C4-2B (cell line): ENCODE results near the gene EHD2.

Source experiments
- ZFX ChIP-seq: fragments of 450-650 bp; IDR thresholded peaks from 2 replicates; pipeline ENCODE4 v1.6.1; 2017
- TF ChIP-seq, protein P1 (sequence below): fragments of 450-650 bp; conservative IDR thresholded peaks from 2 replicates; pipeline ENCODE4 v1.5.1; 2017; ENCODE audit warnings: mild to moderate bottlenecking

DNA sequence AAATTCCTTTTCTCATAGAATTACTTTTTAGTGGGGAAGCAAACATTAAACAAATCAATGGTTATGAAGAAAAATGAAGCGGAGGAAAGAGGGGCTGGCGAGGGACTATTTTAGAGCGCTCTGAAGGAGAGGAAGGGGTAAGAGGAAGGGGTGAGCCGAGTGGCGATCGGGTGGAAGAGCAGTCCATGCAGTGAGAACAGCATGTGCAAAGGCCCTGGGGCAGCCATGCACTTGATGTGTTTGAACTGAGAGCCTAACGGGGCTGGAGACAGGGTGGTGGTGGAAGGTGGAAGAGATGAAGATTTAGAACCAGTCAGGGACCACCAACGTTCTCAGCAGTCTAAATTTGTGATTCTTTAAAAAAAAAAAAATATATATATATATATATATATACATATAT is 17.7 kb downstream of the EHD2 start:
- TF ChIP-seq, protein P1, sequence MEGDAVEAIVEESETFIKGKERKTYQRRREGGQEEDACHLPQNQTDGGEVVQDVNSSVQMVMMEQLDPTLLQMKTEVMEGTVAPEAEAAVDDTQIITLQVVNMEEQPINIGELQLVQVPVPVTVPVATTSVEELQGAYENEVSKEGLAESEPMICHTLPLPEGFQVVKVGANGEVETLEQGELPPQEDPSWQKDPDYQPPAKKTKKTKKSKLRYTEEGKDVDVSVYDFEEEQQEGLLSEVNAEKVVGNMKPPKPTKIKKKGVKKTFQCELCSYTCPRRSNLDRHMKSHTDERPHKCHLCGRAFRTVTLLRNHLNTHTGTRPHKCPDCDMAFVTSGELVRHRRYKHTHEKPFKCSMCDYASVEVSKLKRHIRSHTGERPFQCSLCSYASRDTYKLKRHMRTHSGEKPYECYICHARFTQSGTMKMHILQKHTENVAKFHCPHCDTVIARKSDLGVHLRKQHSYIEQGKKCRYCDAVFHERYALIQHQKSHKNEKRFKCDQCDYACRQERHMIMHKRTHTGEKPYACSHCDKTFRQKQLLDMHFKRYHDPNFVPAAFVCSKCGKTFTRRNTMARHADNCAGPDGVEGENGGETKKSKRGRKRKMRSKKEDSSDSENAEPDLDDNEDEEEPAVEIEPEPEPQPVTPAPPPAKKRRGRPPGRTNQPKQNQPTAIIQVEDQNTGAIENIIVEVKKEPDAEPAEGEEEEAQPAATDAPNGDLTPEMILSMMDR, result no peak
- no peak for TF ChIP-seq ZFX
